Islet precursor cell (in vitro differentiated cells): Measurements from ENCODE around the gene RICTOR.

Experiments used
- DNase-seq: peaks from one replicate; pipeline ENCODE4 v3.0.0-alpha.2; 2018

RICTOR gene

GRCh38 chr5:38929838-38930237 is 144.4 kb downstream of the RICTOR start:
- no peak for DNase-seq

- no peak for DNase-seq
Measured at GRCh38 chr5:38927470-38927869, 146.7 kb downstream of the RICTOR start.

- no peak for DNase-seq
Measured at GRCh38 chr5:38926121-38926520, 148.1 kb downstream of the RICTOR start.

DNA sequence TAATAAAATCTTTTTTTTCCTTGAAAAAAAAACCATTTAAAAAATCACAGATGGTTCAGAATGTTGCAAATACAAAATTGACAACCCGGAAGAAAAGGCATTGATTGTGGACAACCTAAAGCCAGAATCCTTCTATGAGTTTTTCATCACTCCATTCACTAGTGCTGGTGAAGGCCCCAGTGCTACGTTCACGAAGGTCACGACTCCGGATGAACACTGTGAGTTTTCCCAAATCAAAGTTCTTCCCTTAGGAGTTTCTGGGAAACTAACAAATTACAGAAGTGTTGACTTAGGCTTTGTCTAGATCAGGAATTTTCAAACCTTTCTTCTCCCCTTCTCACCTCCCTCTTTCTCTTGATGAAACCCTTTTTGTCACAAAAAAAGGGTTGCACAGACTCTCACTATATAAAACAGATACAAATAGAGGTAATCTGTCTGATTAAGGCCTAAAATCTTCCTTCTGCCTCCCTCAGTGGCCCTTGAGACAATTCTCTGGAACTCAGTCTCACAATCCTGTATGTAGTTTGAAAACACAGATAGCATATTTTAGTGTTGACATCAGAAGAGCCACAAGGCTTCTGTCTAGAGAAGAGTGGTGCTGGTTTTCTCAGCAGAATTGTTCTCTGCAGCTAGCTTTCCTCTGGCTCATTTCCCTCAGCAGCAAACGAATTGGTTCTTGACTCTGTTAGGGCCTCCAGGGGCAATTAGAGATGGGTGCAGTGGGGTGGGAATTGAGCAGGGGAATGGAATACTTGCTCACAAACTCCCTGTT is 148.9 kb downstream of the RICTOR start:
- peak; percentile 80 for DNase-seq

DNA sequence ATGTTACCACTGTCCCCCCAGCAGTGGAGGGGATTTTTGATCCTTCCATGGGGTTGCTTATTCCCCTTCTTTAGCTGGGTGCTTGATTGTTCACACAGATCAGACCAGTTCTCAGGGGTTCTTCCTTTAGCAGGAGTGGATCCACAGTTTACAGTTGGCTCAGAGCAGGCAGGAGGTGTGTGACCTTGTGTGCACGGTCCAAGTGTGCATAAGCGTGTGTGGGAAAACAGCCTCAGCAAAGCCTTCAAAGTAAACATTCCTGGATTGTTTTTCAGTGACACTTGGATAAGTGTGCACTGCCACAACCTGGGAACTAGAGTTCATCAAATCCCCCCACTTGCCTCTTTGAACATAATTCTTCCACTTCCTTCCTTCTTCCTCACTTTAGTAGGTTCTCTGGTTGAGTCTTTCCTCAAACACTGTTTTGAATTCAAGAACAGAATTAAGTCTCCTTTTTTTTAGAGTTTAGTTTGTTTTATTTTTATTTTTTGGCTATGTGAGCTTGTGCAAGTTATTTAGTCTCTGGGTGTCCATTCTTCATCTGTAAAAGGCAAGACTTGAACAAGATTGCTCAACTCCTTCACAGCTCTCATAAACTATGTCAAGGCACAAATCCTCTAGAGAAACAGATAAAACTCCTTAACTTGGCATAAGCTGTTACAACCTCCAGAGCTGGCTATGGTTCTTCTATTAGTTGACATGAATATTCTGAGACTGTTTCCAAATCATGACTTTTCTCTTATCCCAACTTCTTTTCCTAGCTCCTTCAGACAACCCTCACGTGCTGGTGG is 150.3 kb downstream of the RICTOR start:
- DNase-seq = no peak

DNA sequence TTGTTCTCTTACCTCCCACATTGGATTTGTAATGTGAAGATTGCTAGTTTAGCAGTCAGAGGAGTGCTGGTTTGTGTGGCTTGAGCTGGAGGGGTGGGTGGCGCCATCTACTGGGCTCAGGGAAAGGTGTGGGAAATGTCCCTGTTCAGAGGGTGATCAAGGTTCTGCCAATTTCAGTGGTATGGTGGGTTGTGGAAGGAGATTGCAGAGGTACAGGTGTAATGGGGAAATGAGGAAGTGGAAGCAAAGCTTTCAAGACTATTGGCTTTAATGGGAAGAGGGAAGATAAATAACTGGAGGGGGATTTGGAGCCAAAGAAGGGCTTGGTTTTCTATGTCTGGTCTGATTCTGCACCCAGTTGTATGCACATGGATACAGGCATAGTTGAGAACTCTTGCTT is 152.0 kb downstream of the RICTOR start:
- peak; percentile 77 for DNase-seq

DNA sequence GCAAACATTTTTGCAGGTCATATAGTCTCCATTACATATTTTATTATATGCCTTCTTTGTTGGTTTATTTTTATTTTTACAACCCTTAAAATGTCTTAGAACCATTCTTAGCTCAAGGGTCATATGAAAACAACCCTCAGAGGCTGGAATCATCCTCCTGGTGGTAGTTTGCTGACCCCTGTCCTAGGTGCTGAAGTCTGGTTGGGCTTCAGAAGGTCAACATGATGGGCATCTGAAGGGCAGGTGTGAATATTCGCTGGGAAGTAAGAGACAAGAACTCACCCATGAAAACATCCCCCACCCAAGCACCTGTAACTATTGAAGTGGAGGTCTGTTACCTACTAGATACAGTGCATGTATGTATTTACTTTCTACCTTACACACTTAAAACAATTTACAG is 153.0 kb downstream of the RICTOR start:
- DNase-seq = peak; percentile 62

DNA sequence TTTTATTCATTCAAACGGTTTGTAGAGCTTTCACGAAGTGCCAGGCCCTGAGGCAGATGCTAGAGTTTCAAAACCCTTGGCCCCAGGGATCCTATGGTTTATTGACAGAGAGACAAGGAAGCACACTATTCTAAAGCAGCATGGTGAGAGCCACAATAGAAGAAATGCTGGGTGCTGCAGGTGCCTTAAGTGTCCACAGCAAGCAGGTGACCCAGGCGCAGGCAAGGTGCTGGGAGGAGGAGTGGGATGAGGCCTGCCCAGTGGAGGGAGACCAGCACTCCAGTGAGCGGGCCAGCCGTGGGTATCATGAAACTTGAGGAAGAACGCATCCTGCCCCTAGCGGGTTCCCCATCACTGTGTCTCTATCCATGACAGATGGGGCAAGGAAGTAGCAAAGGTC is 157.4 kb downstream of the RICTOR start:
- DNase-seq = no peak

DNA sequence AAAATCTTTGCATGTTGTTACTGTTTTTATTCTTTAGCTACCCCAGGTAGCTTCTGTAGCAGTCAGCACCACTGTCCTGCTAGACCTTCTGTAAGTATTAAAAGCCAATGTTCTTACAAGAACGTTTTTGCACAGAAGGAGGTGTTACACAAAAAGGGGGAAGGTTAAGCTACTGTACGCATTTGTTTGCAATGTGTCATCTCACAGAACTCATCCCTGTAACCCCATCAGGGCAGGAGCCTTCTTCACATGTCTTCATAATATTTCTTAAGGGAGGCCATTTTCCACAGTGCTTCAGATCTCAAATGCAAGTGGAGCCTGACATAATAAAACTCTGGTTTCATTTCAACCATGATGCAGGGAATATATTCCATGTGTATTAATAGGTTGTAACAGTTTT is 160.5 kb downstream of the RICTOR start:
- no peak for DNase-seq

- DNase-seq = no peak
Measured at GRCh38 chr5:38911933-38912332, 162.3 kb downstream of the RICTOR start.

GRCh38 chr5:38906503-38906902 is 167.7 kb downstream of the RICTOR start:
- no peak for DNase-seq

- DNase-seq = no peak
Measured at GRCh38 chr5:38905516-38905915, 168.7 kb downstream of the RICTOR start.

DNA sequence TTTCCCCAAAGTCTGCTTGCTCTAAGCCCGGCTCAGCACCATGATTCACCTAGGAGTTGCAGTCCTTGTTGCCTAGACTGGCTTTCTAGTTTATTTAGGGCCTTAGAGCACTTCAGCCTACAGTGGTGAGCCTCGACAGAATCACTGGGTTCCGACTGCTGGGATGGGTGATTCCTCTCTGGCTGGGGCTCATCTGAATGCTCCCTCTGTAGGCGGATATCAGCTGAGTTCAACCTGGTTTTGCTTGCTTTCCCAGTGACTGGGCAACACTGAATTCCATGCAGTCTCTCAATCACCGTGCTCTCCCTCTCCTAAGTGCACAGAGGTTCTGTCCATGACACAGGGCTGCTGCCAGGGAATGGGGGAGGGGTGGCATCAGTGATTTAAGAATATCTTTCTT is 174.3 kb downstream of the RICTOR start:
- no peak for DNase-seq

DNA sequence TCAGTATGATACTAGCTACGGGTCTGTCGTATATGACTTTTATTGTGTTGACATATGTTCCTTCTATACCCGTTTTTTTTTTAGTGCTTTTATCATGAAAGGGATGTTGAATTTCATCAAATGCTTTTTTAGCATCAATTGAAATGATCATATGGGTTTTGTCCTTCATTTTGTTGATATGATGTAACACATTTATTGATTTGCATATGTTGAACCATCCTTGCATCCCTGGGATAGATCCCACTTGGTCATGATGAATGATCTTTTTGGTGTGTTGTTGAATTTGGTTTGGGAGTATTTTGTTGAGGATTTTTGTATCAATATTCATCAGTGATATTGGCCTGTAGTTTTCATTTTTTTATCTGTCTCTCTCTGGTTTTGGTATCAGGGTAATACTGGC is 177.4 kb downstream of the RICTOR start:
- no peak for DNase-seq

DNA sequence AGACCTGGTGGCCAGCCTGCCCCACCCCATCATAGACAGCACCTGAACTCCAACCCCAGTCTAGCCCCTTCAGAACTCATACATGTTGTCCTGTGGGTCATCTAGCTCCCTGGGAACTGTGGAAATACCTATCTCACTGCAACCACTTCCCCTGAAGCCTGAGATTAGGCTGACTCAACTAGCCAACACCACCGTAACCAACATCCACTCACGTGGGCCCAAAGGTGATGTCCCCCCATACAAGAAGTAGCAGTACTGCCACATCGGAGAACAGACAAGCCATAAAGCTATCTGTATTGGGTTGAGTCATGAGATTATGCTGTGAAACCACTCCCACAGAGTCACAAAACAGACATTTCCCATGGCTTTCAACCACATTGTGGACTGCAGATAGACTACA is 181.8 kb downstream of the RICTOR start:
- DNase-seq = no peak

- DNase-seq = no peak
Measured at GRCh38 chr5:38891563-38891962, 182.6 kb downstream of the RICTOR start.

- no peak for DNase-seq
Measured at GRCh38 chr5:38889424-38889823, 184.8 kb downstream of the RICTOR start.

GRCh38 chr5:38888041-38888440 is 186.2 kb downstream of the RICTOR start:
- DNase-seq = no peak
